SK-N-SH (cell line): Measurements from ENCODE around the gene TRIM14.

ENCODE experiments used
- EP300 ChIP-seq, 2 experiments: IDR thresholded peaks; 2 replicates each; pipeline versions ENCODE4 v1.4.0 to v1.6.1; 2012; ENCODE audit warnings: borderline replicate concordance in 1 of 2, low read depth in 1 of 2, low read length in 1 of 2
- EZH2phosphoT487 ChIP-seq: fragments of 200-600 bp; sonication (generic); IDR thresholded peaks from 2 replicates; pipeline ENCODE4 v1.6.1; 2017; ENCODE audit warnings: low read depth, mixed run types, mild to moderate bottlenecking, antibody characterized with exemption, moderate library complexity, borderline replicate concordance
- FOSL2 ChIP-seq: IDR thresholded peaks from 2 replicates; pipeline ENCODE4 v1.4.0; 2012; ENCODE audit warnings: low read depth, mild to moderate bottlenecking, moderate library complexity, borderline replicate concordance
- FOXM1 ChIP-seq: IDR thresholded peaks from 2 replicates; pipeline ENCODE4 v1.4.0; 2012; ENCODE audit warnings: low read depth, mild to moderate bottlenecking
- JUND ChIP-seq: IDR thresholded peaks from 2 replicates; pipeline ENCODE4 v1.4.0; 2012
- TEAD4 ChIP-seq: IDR thresholded peaks from 2 replicates; pipeline ENCODE4 v1.4.0; 2012; ENCODE audit warnings: mild to moderate bottlenecking, borderline replicate concordance; ENCODE audit not compliant: insufficient read depth
- TF ChIP-seq, protein P1 (sequence below): fragments of 150-350 bp; IDR thresholded peaks from 2 replicates; pipeline ENCODE4 v1.6.1; 2016; ENCODE audit warnings: mild to moderate bottlenecking, low read depth, low read length
- TF ChIP-seq, protein P2 (sequence below): fragments of 200-600 bp; sonication (generic); IDR thresholded peaks from 2 replicates; pipeline ENCODE4 v1.6.1; 2017; ENCODE audit warnings: antibody characterized with exemption, mild to moderate bottlenecking, moderate library complexity

DNA sequence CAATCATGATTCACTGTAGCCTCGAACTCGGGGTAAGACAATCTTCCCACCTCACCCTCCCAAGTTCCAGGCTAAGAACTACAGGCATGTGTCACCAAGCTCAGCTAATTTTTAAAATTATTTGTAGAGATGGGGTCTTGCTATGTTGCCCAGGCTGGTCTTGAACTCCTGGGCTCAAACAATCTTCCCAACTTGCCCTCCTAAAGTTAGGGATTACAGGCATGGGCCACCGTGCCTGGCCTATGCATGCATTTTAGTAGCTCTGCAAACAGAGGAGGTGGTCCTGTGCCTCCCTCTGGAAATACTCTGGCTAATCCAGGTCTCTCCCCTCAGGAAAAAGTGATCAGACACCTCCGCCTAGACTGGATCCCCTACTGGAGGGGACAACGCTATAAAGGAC, 21.5 kb upstream of the TRIM14 start:
- TF ChIP-seq EP300 (IDR thresholded peaks at IDR 0.05; ENCODE audit: borderline replicate concordance in 1 of 2, low read depth in 1 of 2, low read length in 1 of 2), result no peak
- TF ChIP-seq FOXM1, result no peak
- TF ChIP-seq FOSL2, result no peak
- TF ChIP-seq, protein P1, sequence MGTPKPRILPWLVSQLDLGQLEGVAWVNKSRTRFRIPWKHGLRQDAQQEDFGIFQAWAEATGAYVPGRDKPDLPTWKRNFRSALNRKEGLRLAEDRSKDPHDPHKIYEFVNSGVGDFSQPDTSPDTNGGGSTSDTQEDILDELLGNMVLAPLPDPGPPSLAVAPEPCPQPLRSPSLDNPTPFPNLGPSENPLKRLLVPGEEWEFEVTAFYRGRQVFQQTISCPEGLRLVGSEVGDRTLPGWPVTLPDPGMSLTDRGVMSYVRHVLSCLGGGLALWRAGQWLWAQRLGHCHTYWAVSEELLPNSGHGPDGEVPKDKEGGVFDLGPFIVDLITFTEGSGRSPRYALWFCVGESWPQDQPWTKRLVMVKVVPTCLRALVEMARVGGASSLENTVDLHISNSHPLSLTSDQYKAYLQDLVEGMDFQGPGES, result no peak
- TF ChIP-seq, protein P2, sequence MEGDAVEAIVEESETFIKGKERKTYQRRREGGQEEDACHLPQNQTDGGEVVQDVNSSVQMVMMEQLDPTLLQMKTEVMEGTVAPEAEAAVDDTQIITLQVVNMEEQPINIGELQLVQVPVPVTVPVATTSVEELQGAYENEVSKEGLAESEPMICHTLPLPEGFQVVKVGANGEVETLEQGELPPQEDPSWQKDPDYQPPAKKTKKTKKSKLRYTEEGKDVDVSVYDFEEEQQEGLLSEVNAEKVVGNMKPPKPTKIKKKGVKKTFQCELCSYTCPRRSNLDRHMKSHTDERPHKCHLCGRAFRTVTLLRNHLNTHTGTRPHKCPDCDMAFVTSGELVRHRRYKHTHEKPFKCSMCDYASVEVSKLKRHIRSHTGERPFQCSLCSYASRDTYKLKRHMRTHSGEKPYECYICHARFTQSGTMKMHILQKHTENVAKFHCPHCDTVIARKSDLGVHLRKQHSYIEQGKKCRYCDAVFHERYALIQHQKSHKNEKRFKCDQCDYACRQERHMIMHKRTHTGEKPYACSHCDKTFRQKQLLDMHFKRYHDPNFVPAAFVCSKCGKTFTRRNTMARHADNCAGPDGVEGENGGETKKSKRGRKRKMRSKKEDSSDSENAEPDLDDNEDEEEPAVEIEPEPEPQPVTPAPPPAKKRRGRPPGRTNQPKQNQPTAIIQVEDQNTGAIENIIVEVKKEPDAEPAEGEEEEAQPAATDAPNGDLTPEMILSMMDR, result no peak
- TF ChIP-seq EZH2phosphoT487, result no peak
- TF ChIP-seq TEAD4, result no peak
- no peak for TF ChIP-seq JUND
